Measurements from ENCODE around the gene CSMD2. TPM values are rescaled to one million over a fixed set of nuclear protein-coding genes. Genes with fewer than 3 reads are reported as not detected.

The CSMD2 gene
- total RNA-seq, 4 donors from 2014 or later = 8.6 TPM; not detected in 3

DNA sequence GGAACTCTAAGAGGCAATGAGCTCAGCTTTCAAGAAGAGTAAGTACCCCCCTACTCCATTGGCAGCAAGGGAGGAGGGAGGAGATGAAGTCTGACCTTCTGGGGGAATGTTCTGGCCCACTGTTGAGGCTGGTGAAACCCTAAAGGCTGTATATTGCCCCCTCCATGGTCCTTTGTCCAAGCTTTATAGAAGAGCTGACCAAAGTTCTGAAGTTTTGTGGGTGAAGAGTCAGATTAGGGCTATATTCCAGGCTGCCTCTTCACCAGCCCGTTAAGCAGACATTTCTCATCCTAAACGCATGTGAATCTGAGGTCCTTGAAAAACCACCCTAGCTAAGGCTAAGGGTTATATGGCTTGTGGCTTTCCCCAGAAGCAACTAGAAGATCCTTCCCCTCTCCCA, 13.0 kb upstream of the CSMD2 start:
- Histone ChIP-seq H3K9me3 (no peaks in the 10 kb centered on the region), H3K27me3 (peaks cover 7 to 20% of the 10 kb centered on the region in 2 donors), H3K36me3 (no peaks in the 10 kb centered on the region)

DNA sequence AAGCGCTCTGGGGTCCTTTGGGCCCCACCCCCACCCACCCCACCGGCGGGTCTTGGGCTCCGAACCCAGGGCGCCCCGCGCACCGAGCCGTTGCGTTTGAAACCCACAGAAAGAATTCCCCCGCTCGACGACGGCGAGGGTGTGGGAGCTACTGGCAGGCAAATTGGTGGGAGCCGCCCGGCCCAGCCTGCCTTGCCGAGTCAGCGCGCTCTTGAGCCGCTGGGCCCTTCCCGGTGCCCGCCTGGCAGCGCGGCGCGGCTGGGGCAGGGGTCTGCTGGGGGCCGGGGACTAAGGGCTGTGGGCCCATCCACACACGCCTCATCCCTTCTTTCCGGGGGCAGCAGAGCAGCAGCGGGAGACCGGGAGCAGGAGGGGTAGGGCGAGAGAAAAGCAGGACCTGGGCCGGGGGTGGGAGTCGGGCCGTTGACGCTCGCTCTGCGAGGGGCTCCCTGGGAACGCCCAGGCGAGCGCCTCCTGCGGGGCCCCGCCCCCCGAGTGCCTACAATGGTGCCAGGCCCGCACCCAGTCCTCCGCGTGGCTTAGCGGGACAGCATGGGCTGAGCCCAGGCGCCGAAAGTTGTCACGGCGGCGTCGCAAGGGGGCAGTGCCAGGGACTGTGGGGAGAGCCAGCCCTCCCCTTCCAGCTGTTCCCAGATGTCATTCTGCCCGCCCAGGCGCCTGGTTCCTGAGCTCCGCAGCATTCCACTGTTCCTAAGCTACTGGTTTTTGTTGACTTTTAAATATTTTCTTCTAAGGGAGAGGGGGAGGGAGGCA, 12.0 kb upstream of the CSMD2 start, which contains the start of gene C1orf94:
C1orf94 (plus strand) TSS at position 78 of the 774 bp plus-strand sequence. CDS start 883 bp downstream, outside the sequence.
- Histone ChIP-seq H3K4me1 (no peaks in the 10 kb centered on the region), H3K4me3 (no peak within 1 kb of the TSS), H3K9me3 (no peaks in the 10 kb centered on the region), H3K27ac (no peak within 1 kb of the TSS), H3K36me3 (no peaks in the 10 kb centered on the region), H3K27me3 (peaks cover 7 to 20% of the 10 kb centered on the region in 2 donors)
- intact Hi-C loops (cut with DNase I; ENCODE audit: low total_unique reads) = no loop called here
- TF ChIP-seq, protein P1, sequence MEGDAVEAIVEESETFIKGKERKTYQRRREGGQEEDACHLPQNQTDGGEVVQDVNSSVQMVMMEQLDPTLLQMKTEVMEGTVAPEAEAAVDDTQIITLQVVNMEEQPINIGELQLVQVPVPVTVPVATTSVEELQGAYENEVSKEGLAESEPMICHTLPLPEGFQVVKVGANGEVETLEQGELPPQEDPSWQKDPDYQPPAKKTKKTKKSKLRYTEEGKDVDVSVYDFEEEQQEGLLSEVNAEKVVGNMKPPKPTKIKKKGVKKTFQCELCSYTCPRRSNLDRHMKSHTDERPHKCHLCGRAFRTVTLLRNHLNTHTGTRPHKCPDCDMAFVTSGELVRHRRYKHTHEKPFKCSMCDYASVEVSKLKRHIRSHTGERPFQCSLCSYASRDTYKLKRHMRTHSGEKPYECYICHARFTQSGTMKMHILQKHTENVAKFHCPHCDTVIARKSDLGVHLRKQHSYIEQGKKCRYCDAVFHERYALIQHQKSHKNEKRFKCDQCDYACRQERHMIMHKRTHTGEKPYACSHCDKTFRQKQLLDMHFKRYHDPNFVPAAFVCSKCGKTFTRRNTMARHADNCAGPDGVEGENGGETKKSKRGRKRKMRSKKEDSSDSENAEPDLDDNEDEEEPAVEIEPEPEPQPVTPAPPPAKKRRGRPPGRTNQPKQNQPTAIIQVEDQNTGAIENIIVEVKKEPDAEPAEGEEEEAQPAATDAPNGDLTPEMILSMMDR (IDR thresholded peaks at IDR 0.05) = no peak
- no peak for TF ChIP-seq POLR2A (IDR thresholded peaks at IDR 0.05)
- DNase-seq = no peak

More for the DNA sequence above, 13.0 kb upstream of the CSMD2 start:
- TF ChIP-seq, protein P1 (IDR thresholded peaks at IDR 0.05) = no peak
- TF ChIP-seq POLR2A (IDR thresholded peaks at IDR 0.05) = no peak
- no peak for DNase-seq
- Histone ChIP-seq H3K4me3 (no peak overlapping the region), H3K4me1 (no peaks in the 10 kb centered on the region), H3K27ac (no peak overlapping the region)
- intact Hi-C loops (cut with DNase I; ENCODE audit: low total_unique reads) = no loop called here

GRCh38 chr1:34175744-34176143, 10.7 kb upstream of the CSMD2 start:
- intact Hi-C loops (cut with DNase I; ENCODE audit: low total_unique reads) = no loop called here
- peaks cover 7 to 20% of the 10 kb centered on the region in 2 donors for H3K27me3 ChIP-seq

GRCh38 chr1:34167389-34167788, 2.4 kb upstream of the CSMD2 start:
- intact Hi-C loops (cut with DNase I; ENCODE audit: low total_unique reads) = no loop called here
- peaks cover 0 to 26% of the 10 kb centered on the region in 2 donors for H3K27me3 ChIP-seq

More at GRCh38 chr1:34175744-34176143, 10.7 kb upstream of the CSMD2 start:
- H3K9me3 ChIP-seq = no peaks in the 10 kb centered on the region
- no peaks in the 10 kb centered on the region for H3K4me1 ChIP-seq
- no peaks in the 10 kb centered on the region for H3K36me3 ChIP-seq
- TF ChIP-seq, protein P1 (IDR thresholded peaks at IDR 0.05) = no peak
- TF ChIP-seq POLR2A (IDR thresholded peaks at IDR 0.05) = no peak
- no peak overlapping the region for H3K4me3 ChIP-seq
- DNase-seq = no peak
- H3K27ac ChIP-seq = no peak overlapping the region

More at GRCh38 chr1:34167389-34167788, 2.4 kb upstream of the CSMD2 start:
- H3K9me3 ChIP-seq = no peaks in the 10 kb centered on the region
- TF ChIP-seq, protein P1 (IDR thresholded peaks at IDR 0.05) = no peak
- TF ChIP-seq POLR2A (IDR thresholded peaks at IDR 0.05) = no peak
- no peak overlapping the region for H3K27ac ChIP-seq
- peaks cover 0 to 23% of the 10 kb centered on the region in 2 donors for H3K4me1 ChIP-seq
- no peaks in the 10 kb centered on the region for H3K36me3 ChIP-seq
- H3K4me3 ChIP-seq = no peak overlapping the region
- DNase-seq = no peak
